Measurements from ENCODE around the gene TSLP. TPM values are rescaled to one million over a fixed set of nuclear protein-coding genes. Genes with fewer than 3 reads are reported as not detected.

The TSLP gene
- total RNA-seq, 1 experiment from 2014 or later, result 0.43 TPM

- H3K4me3 ChIP-seq, result no peak overlapping the region
- peaks cover 97% of the 10 kb centered on the region for H3K36me3 ChIP-seq
- no peak for DNase-seq
- H3K9me3 ChIP-seq, result no peaks in the 10 kb centered on the region
- no peaks in the 10 kb centered on the region for H3K27me3 ChIP-seq
Measured at GRCh38 chr5:111122398-111122797, 50.9 kb downstream of the TSLP start.

- Histone ChIP-seq H3K4me3 (no peak overlapping the region), H3K36me3 (peaks cover 78% of the 10 kb centered on the region), H3K9me3 (no peaks in the 10 kb centered on the region), H3K27me3 (no peaks in the 10 kb centered on the region)
- DNase-seq, result no peak
Measured at GRCh38 chr5:111124793-111125192, 53.3 kb downstream of the TSLP start.

GRCh38 chr5:111126896-111127295 lies 55.4 kb downstream of the TSLP start:
- Histone ChIP-seq H3K4me3 (no peak overlapping the region), H3K27me3 (no peaks in the 10 kb centered on the region), H3K36me3 (peaks cover 57% of the 10 kb centered on the region), H3K9me3 (no peaks in the 10 kb centered on the region)
- no peak for DNase-seq

Other genes with a start within 250 kb of the TSLP start
- 36.4 and 41.8 TPM in 2 replicates for gene WDR36, start 20.6 kb downstream of the TSLP start, total RNA-seq (2014; rRNA removed; shearing (Covaris generic); ENCODE audit: low replicate concordance)
- 0.02 TPM in 1 of 2 replicates, not detected in the other for gene CAMK4, start 152.7 kb downstream of the TSLP start, total RNA-seq (2014; rRNA removed; shearing (Covaris generic); ENCODE audit: low replicate concordance)